RKO (cell line): ENCODE data around the gene DNM3.

Experiments used
- DNase-seq: peaks from one replicate; pipeline ENCODE4 v3.0.0-alpha.2; 2016; ENCODE audit warnings: low spot score

The DNM3 gene

DNA sequence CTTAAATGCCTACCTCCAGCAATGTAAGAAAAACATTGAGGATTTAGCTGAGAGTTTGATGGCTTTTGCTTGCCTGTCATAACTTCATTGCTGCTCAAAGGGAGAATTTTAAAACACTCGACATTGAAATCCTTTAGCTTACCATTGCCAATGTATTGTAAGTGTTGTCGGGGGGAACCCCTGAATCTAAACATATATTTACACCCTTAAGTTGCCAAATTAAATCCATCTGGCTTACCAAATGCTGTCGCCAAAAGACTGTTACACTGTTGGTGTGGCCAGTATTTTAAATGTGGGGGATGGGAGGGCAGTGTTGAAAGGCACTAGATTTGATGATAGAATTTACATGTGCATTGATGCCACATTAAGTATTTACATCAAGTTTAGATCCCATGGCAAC, 554.3 kb downstream of the DNM3 start:
- DNase-seq: no peak

DNA sequence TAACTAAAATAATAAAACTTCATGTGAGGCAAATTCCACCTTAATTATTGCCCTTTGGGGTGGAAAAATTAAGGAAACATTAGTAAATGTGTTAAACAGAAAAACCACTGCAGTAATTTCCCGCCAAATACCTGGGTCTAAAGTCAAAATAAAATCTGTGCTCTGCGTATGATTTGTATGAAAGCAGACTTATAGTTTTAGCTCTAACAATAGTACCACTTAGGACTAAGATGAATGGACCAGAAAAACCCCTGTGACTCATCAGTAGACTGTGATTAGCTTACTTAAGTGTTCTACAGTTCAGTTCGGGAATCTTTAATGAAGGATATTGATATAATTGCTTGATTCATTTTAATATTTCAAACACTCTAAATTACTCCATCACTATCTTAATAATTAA, 555.9 kb downstream of the DNM3 start:
- DNase-seq: peak; percentile 12

DNA sequence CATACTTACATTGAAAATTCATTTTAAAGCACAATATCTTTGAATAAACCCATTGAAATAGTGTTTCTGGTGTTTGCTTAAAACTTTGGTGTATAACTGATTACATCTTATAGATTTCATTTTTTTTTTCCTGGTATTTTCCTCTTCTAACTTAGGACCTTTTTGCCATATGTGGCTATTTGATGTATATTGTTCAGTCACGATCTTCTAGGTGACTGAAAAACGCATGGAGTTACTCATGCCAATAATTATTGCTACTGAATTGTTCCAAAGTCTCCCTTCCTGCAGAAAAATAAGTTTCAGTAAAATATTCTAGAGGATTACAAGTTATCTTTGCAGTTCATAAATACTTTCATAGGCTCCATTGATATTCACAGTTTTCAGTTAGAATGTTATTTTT, 556.3 kb downstream of the DNM3 start:
- DNase-seq: no peak

DNA sequence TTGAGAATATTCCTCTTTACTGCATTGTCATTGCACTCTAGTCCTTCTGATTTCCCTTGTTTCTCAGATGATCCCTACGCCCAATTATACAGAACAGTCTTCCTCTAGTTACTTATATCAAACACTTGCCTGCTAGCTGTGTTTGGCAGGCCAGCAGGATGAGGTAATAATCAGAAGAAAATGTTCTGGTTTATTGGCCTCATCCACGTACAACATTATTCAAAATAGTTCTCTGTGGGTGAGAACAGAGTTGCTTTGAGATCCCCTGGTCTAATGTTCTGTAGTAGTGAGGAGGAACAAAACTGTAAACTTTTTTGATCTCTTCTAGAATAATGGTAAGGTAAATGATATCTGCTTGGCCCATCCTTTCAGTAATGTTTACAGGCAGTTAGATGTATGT, 556.9 kb downstream of the DNM3 start:
- no peak for DNase-seq

DNA sequence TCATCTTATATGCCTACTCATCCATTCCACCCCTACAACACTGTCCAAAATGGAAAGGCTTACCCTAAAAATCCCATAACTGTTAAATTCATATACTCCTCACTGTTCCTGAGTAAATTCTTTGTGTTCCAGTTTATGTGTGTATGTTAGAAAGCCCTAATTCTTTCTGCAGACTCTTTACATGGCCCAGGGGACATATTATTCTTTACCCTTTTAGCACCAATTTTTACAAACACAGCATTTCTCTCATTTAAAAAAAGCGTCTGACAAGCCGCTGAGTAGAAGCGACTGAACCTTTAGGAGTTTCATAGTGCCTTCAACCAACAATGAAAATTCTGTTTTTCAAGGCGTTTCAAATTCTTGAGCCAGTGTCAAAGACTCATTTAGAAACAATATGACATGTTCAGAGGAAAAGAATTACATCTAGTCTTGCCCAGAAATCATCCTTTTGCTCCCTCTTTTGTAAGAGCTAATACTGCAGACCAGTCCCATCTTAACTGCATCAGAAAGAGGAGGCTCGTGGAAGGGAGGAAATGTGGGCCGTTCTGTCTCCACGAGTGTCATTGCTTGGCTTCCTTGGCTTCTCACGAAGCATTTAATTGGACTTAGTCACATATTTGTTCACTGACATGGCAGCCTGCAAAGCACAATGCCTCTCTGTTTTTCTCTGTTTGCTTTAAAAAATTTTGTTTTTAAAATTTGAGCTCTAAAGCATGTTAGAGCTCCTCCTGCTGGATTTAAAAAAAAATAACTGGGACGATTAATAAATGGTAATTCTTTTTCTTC, 557.9 kb downstream of the DNM3 start:
- DNase-seq: peak; percentile 56

DNA sequence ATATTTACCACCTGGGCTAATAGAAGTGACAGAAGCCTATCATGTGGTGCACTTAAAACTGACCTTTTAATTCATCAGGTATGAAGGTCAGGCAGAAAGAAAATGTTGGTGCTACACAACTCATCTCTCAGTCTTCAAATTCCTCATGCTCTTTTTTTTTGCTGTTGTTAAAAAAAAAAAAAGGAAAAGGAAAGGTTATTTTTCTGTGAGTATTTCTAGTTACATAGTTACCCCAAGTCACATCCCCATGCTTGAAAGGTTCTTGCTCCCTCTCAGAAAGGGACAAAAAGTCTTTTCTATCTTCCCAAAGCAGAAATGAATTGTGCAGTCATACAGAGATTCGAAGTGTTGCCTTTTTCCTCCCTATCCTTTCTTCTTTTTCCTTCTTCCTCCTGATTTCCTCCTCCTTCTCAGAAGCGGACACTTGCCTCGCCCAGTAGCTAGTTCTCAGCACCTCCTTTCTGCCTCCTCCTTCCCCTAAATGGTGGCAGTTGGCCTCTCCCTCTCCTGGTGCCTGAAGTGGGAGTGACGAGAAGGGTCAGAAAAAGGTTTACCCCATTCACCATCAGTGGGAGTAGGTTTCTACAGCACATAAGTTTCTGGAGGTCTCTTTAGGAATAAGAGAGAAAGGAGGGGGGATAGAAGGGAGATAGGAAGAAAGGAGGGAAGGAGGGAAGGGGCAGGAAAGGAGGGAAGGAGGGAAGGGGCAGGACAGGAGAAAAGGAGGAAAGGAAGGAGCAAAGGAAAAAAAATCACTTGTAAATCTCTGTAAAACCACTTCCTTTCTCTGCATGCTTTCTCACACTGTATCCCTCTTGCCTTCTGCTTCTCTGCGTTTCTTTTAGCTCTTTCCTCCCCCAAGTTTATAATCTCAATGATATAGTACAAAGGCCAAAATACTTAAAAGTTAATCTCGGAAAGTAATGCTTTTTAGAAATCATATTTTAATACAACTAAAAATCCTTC, 558.7 kb downstream of the DNM3 start:
- DNase-seq: no peak

DNA sequence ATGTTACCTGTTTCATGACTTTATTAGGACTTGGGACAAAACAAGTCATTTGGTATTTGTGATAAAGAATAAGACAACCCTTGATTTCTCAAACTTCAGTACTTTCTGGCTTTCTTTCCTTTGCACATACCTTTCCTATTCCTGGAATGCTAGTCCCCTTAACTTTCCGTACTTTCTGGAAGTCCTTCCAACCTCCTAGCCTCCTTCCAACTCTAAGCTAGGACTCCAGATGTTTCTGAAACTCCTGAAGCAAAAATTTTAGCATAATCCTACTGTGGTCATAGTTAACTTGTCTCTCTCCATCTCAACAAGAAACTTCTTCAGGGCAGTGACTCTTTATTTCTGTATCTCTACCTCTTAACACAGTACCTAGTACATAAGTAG, 559.4 kb downstream of the DNM3 start:
- no peak for DNase-seq

DNA sequence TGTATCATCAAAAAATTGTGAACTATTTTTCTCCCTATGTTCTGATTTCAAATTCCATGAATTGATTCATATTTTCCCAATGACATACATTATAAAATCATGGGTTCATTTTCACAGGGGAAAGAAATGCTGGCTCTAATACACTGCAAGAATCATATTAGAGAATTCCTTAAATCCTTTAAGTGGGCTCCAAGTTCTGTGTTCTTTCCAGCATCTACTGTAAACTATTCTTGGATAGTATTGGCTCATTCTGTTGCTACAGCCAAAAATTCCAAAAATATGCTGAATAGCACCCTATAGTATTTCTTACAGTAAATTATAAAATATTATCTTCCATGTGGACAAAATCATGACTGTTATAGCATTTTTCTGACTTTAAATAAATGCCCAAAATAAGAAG, 560.2 kb downstream of the DNM3 start:
- DNase-seq: no peak

DNA sequence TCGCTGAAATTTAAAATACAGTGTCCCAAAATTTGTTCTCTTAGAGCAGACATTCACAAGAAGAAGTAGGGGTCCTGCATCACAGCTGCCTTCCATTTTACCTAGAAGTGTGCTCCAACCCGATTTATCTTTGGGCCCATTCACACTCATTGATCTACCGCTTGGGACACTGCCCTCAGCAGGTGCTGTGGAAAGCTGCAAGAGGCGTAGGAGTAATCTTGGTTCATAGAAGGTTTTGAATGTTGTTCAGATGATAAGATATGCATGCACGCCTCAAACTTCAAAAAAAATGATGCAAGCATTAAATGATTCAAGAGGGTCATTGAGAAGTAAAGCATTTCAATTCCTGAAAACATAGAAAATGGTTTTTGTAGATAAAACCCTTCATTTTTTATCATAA, 560.6 kb downstream of the DNM3 start:
- peak; percentile 12 for DNase-seq

DNA sequence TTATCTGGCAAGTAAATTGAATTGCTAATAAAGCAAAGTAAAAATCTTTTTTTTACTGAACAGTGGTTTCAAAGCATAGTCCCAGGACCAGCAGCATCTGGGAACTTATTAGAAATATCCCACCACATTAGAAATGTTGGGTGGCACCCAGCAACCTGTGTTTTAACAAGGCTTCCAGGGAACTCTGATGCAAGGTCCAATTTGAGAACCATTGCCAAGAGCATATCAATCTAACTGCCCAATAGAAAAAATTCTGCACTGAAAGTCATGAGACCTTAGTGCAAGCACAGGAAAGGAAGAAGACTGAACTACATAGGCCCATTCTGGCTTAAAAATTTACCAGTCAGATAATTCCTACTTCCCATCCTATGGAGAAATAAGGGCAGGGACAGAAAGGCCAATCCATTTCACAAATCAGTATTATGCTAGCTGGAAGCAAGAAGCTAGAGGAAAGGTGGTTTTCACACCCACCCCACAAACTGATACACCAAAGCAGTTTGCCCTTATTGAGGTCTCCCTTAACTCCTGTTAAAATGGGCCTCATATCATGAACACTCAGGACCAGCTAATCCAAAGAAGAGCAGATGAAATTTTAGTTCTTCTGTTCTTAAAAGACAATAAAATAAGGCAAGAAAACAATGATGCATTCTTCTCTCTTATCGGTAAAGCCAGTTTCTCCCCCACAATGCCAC, 561.7 kb downstream of the DNM3 start:
- DNase-seq: no peak

DNA sequence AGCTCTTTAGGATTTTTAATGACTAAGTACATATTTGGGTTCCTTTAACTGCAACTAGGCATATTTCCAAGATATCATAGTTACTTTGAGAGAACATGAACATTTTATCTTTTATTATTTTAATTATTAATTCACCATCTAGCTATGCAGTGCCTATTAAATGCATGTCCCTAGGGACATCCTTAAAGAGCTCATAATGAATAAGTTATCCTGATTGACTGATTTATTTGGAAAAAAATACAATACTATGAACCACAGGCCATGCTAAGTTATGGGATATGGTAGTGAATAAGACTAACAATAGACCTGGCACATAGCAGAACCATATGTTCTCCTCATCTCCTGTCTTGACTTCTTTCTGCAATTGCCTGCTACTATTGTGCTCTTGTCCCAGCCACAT, 562.8 kb downstream of the DNM3 start:
- DNase-seq: no peak

DNA sequence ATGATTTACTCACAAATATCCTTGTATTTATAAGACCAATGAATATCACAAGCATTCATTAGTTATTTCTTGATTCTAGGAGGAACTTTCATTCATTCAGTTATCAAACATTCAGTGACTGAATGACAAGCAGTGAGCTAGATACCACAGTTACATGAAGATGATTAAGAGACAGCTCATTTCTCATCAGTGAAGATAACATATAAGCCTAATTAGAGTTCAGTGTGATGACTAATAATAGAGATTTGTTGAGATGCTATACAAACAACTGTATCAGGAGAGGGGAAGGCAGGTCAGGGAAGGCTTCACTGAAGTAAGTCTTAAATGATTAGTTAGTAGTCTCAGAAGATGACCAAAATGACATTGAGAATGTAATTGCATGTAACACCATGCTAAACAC, 564.6 kb downstream of the DNM3 start:
- peak; percentile 4 for DNase-seq

DNA sequence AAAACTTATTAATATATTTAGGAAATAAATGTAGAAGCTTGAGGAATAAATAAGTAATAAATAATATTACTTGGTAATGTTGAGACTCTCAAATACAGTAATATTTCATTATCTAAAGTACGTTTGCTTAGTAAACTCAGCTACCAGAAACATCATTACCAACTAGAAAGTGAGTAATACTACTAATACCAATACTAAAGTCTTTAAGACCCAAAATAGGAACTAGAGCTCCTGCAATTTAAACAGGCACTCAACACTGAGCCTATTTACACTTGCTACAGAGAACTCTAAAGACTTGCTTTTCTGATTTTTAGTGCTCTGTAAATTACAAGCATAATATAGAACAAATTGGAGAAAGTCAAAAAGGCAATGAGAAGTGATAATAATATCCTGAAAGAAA, 565.7 kb downstream of the DNM3 start:
- DNase-seq: no peak

DNA sequence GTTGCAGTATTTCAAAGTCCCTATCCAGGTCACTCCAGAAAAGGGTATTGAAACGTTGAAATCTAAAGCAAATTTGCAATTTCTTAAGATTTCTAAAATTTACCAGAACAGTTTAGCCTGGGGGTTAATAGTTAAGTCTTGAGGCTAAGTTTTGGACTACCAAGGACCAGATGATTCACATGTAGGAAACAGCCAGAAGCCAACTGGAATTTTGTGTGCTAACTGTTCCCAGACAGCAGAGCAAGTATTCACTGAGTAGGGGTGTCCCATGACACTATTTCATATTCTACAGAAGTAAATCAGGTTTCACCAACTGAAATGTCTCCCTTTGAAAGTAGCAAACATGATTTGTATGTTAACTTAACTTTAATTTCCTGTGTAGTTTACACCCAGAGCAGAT, 567.7 kb downstream of the DNM3 start:
- no peak for DNase-seq

DNA sequence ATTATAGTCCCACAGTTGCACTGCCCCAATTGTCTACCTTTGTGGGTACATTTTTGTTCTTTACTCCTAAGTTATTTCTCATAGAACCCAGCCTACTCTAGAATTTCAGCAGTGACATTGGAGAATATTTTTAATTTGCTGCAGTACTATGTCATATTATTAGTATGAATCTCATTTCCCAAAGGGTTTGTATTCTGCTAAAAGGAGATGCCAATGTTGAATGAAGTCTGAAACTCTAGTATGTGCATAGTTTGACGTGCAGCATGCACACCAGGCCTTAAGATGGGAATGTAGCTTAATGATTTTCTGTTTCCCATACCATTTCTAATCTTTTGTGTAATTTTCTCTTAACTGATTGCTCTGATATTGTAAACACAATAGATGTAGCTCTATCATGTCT, 568.7 kb downstream of the DNM3 start:
- DNase-seq: no peak

DNA sequence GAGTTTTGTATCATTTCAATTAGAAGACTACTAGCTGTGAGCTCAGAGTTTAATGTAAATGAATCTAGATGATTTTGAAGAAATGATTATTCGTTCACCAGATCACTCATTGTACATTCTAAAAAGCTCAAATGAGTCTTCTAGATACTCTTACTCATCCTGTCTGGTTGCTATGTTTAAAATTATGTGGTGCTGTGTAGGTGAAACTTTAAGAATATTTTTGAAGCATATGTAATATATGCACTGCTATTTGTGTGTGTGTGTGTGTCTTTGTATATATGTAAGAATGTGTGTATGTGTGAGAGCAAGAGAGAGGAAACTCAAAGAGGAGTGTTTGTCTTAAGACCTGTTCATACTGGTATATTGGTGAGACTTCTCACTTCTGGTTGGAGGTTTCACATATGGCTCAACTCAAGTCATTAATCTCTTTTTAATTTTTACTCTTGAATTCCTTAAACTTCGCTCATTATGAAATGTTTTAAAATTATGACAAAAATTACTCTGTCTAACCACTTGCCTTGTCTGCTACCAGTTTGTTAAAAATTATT, 570.6 kb downstream of the DNM3 start:
- no peak for DNase-seq

DNA sequence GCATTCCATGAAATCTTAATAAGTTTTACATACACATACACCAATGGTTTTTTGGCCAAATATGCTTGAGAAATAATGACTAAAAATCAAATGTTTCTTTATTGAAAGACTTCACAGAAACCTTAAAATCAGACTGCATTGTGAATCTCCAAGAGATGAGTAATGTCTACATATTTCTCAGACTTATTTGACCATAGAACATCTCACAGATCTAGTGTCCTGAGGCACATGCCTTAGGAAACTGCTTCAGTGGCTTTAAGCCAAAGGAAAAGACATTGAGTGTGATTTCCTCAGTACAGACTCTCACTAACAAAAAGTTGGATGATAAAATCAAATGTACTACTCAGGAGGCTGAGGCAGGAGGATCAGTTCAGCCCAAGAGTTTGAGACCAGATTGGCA, 573.0 kb downstream of the DNM3 start:
- DNase-seq: no peak

DNA sequence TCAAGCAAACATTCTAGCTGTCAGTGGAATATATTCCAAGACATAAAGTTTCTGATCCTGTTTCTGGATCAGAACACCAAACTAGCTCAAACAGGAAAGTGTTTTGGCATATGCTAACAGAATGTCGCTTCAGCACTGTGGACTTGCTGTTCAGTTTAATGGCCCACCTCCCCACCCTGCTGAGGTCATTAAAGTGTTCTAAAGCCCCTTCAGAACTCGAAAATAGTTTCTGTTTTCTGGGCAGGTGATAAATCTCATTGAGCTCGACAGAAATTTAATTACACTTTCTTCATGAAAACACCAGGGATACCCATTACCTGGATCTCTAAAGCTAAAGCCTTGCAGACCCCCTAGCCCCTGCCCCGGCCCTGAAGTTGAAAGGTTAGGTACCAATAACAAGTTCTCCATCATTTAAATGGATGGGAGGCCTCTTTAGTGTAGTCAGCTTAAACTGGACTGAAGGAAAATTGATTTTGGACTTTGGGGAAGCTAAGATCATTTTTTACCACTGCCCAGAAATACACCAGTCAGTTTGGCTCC, 575.3 kb downstream of the DNM3 start:
- DNase-seq: no peak

DNA sequence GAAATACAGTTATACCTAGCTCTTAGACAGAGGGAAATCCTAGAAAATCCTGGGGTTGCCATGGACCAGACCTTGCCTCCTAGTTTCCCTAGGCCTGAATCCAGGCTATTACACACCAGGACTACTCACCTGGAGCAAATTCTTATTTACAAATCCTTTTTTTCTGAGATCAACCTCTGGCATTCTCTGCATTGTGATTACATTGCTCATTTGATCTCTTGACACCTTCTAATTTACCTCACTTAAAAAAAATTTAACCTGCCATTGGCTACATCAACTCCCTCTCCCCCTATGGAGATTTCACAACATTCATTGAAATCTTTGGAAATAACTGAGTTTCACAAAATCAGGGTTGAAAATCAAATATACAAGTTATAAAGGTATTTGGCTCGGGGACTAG, 576.3 kb downstream of the DNM3 start:
- DNase-seq: no peak

DNA sequence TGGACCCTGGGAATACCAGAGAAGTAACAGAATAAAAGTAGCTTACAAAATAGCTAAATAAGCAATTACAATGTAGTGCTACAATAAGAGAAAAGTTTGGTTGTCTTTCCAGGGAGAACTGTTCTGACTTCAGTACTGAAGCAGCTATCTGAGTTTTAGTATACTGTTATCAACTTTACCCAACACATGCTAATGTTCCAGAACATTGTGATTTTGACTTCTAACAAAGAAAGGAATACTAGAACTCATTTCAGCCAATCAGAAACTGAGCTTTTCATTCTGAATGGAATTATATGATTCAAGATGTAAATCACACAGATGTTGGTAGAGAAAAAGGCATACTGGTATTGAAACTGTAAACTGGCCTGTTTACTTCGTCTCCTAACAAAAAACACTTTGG, 579.1 kb downstream of the DNM3 start, which contains the start of gene C1orf105:
C1orf105 (plus strand) TSS at position 301 of the 400 bp plus-strand sequence. CDS start 201 bp downstream, outside the sequence.
- no peak for DNase-seq

DNA sequence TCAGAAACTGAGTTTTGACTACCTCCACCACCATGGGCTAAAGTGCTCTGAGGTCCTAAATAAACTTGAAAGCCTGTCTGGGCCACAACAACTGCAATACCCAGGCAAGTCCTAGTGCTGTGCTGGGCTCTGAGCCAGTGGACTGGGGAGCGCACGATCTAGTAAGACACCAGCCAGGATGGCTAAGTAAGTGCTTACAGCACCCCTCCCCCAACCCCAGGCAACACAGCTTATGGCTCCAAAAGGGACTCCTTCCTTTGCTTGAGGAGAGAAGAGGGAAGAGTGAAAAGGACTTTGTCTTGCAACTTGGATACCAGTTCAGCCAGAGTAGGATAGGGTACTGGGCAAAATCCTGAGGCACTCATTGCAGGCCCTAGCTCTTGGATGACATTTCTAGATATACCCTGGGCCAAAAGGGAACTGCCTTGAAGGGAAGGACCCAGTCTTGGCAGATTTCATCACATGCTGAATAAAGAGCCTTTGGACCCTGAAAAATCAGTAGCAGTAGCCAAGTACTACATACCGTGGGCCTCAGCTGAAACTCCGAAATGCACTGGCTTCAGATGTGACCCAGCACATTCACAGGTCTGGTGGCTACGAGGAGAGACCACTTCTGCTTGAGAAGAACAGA, 580.8 kb downstream of the DNM3 start:
- no peak for DNase-seq

DNA sequence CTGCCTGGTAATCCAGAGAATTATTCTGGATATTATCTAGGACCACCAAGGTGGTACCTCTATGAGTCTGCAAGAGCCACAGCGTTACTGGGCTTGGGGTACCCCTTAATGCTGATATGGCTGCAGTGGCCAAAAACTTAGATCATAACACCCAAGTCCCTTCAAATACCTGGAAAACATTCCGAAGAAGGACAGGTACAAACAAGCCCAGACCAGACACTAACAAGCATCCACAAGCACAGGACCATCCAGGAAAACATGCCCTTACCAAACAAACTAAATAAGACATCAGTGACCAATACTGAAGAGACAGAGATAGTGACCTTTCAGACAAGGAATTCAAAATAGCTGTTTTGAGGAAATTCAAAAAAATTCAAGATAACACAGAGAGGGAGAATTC, 582.0 kb downstream of the DNM3 start:
- no peak for DNase-seq
